Measurements from ENCODE around the gene LRRC71. TPM values are rescaled to one million over a fixed set of nuclear protein-coding genes. Genes with fewer than 3 reads are reported as not detected.

LRRC71 gene
- polyA plus RNA-seq, 1 of the 3 experiments (the other 2 are of a cell fraction), result 0.03 TPM

GRCh38 chr1:156885314-156885713 is 35.1 kb upstream of the LRRC71 start:
- WGBS (ENCODE audit: low lambda C conversion rate), result 67% methylated on average over 1 of the region's 1 CpG
- H3K9ac ChIP-seq, result no peak overlapping the region
- no peak for DNase-seq
- no peaks in the 10 kb centered on the region for H3K79me2 ChIP-seq (ENCODE audit: insufficient read depth)
- H3K36me3 ChIP-seq (replicated peaks in 1 of 2; ENCODE audit: control insufficient read depth in 1 of 2, insufficient read depth in 2 of 2, low read length in 1 of 2), result no peaks in the 10 kb centered on the region
- no peak for TF ChIP-seq ZBTB33 (IDR thresholded peaks at IDR 0.05; ENCODE audit: borderline replicate concordance, low read depth)
- TF ChIP-seq RFX5 (IDR thresholded peaks at IDR 0.05; ENCODE audit: low read length), result no peak
- no peak for TF ChIP-seq SMC3 (IDR thresholded peaks at IDR 0.05; ENCODE audit: low read depth, low read length)
- no peak for TF ChIP-seq FOXJ3 (CRISPR knock-in tag; IDR thresholded peaks at IDR 0.05)
- TF ChIP-seq CTCF (IDR thresholded peaks at IDR 0.05), result no peak
- TF ChIP-seq MEF2A (IDR thresholded peaks at IDR 0.05; ENCODE audit: borderline replicate concordance, low read depth), result no peak
- no peak for TF ChIP-seq YY1 (IDR thresholded peaks at IDR 0.05; ENCODE audit: low read depth)
- TF ChIP-seq FOSL2 (IDR thresholded peaks at IDR 0.05; ENCODE audit: borderline replicate concordance, low read depth), result no peak
- TF ChIP-seq TEAD4 (IDR thresholded peaks at IDR 0.05; ENCODE audit: borderline replicate concordance, insufficient read depth), result no peak
- no peak for TF ChIP-seq SIN3A (IDR thresholded peaks at IDR 0.05; ENCODE audit: borderline replicate concordance, low read depth, low read length)
- no peak for TF ChIP-seq USF2 (IDR thresholded peaks at IDR 0.05; ENCODE audit: borderline replicate concordance, low read depth, low read length)
- TF ChIP-seq ELF1 (IDR thresholded peaks at IDR 0.05), result no peak
- no peak for TF ChIP-seq NRF1 (IDR thresholded peaks at IDR 0.05; ENCODE audit: low read depth, low read length)
- TF ChIP-seq GABPA (IDR thresholded peaks at IDR 0.05; ENCODE audit: low read depth), result no peak
- H3K4me2 ChIP-seq, result no peak overlapping the region
- ChIA-PET POLR2A (interaction anchor here (2.9 kb wide), 1 partner anchor 25 kb away, joined by 27 read pairs; the partner anchor contains the start of genes INSRR and NTRK1), CTCF (interaction anchor here (0.9 to 21.6 kb wide), 9 partner anchors 16 to 195 kb away, joined by 3 to 455 read pairs (median 156); partner anchors contain the start of genes INSRR, ISG20L2, METTL25B and NTRK1)
- no peaks in the 10 kb centered on the region; the same call in 1 of the 2 replicates for H3K27me3 ChIP-seq (ENCODE audit: insufficient read depth)
- no peak overlapping the region for H3K27ac ChIP-seq (ENCODE audit: low read depth in 2 of 2, low read length in 1 of 2)
- no peaks in the 10 kb centered on the region for H3K9me2 ChIP-seq
- H3K4me3 ChIP-seq (ENCODE audit: low read depth in 2 of 2, low read length in 1 of 2), result no peak overlapping the region
- peaks cover 4% of the 10 kb centered on the region for H3F3A ChIP-seq (replicated peaks; ENCODE audit: insufficient read depth)
- H3K9me3 ChIP-seq, result no peaks in the 10 kb centered on the region
- peaks cover 0 to 56% of the 10 kb centered on the region in 2 experiments; a peak in 1 of 4 replicates for H3K4me1 ChIP-seq (ENCODE audit: control insufficient read depth in 1 of 2, insufficient read depth in 2 of 2, low read depth in 1 of 2, low read length in 1 of 2)
- no peaks in the 10 kb centered on the region for H4K20me1 ChIP-seq (ENCODE audit: insufficient read depth)
- no peak overlapping the region for H2AFZ ChIP-seq (ENCODE audit: low read depth)
